ENCODE data around the gene RCE1.
A peak's percentile ranks its signal among the peaks of the same experiment; 100 is the strongest.
"Not testable (repeated sequence)": the region's sequence is repeated elsewhere in the genome, so short reads cannot be mapped to it uniquely, and the experiment has no call there.

Gene RCE1, protein sequence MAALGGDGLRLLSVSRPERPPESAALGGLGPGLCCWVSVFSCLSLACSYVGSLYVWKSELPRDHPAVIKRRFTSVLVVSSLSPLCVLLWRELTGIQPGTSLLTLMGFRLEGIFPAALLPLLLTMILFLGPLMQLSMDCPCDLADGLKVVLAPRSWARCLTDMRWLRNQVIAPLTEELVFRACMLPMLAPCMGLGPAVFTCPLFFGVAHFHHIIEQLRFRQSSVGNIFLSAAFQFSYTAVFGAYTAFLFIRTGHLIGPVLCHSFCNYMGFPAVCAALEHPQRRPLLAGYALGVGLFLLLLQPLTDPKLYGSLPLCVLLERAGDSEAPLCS

DNA sequence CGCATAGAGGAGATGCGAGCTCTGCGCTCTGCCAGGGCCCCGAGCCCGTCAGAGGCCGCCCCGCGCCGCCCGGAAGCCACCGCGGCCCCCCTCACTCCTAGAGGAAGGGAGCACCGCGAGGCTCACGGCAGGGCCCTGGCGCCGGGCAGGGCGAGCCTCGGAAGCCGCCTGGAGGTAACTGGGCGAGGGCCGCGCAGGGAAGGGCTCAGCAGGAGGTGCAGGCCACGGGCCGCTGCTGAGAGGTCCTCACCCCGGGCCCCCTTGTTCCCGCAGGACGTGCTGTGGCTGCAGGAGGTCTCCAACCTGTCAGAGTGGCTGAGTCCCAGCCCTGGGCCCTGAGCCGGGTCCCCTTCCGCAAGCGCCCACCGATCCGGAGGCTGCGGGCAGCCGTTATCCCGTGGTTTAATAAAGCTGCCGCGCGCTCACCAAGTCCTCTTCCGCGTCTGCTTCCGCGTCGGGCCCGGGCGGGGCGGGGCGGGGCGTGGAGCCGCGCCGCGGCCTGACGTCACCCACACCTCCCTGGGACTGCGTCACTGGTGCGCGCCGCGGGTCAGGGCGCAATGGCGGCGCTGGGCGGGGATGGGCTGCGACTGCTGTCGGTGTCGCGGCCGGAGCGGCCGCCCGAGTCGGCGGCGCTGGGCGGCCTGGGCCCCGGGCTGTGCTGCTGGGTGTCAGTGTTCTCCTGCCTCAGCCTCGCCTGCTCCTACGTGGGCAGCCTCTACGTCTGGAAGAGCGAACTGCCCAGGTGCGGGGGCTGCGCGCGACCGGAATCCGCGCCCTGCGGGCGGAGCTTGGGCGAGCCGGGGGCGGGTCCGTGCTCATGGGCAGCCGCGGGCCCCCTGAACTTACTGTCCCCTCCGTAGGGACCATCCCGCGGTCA lies at the start of gene RCE1:
RCE1 (plus strand) TSS at position 546 of the 880 bp plus-strand sequence; CDS start at position 561, 15 bp downstream.
- peak; percentile 35 for DNase-seq (ENCODE audit: low read depth)
- TF ChIP-seq, protein P1, sequence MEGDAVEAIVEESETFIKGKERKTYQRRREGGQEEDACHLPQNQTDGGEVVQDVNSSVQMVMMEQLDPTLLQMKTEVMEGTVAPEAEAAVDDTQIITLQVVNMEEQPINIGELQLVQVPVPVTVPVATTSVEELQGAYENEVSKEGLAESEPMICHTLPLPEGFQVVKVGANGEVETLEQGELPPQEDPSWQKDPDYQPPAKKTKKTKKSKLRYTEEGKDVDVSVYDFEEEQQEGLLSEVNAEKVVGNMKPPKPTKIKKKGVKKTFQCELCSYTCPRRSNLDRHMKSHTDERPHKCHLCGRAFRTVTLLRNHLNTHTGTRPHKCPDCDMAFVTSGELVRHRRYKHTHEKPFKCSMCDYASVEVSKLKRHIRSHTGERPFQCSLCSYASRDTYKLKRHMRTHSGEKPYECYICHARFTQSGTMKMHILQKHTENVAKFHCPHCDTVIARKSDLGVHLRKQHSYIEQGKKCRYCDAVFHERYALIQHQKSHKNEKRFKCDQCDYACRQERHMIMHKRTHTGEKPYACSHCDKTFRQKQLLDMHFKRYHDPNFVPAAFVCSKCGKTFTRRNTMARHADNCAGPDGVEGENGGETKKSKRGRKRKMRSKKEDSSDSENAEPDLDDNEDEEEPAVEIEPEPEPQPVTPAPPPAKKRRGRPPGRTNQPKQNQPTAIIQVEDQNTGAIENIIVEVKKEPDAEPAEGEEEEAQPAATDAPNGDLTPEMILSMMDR (IDR thresholded peaks at IDR 0.05; ENCODE audit: control insufficient read depth, insufficient read depth, low read depth, low read length, missing control alignments), result no peak
- H3K4me3 ChIP-seq (ENCODE audit: control insufficient read depth, low read depth, low read length), result peak within 1 kb of the TSS; percentile 98

DNA sequence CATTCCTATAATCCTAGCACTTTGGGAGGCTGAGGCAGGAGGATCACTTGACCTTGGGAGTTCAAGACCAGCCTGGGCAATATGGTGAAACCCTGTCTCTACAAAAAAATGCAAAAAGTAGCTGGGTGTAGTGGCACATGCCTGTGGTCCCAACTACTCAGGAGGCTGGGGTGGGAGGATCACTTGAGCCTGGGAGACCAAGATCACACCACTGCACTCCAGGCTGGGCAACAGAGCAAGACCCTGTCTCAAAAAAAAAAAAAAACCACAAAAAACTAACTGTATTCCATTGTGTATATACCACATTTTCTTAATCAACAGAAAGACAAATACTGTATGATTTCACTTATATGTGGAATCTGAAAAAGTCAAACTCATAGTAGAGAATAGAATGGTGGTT lies 43.4 kb upstream of the RCE1 start:
- DNase-seq (ENCODE audit: low read depth), result not testable (repeated sequence)

DNA sequence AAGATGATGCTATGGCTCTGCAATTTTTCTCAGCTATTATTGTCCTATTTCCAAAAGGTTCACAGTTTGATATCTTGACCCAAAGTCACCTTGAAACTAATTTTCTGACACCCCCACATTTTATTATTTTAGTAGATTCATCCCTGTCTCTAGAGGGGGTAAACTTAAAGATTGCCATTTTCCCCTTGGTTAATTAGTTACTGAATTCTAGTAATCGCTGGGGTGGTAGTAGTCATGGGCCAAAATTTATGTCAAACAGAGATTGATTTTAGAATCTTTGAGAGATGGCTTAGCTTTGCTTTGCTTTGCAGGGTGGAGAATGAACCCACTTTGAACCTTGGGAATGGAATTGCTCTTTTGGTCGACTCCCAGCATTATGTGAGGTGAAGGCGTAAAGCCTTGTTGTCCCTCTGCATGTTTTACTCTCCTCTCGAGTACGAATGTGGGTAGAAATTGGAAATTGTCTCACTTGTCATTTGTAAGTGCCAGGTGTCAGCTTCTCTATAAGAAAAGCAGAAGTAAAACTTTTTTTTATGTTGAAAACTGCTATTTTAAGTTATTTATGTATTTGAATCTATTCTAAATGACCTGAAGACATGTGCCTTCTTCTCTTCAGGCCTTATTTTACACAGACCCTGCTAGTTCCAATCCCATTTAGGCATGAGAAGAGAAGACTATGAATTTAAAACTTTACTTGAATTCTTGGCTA lies 42.4 kb upstream of the RCE1 start:
- TF ChIP-seq, protein P1 (IDR thresholded peaks at IDR 0.05; ENCODE audit: control insufficient read depth, insufficient read depth, low read depth, low read length, missing control alignments), result no peak

More for the DNA sequence above, 43.4 kb upstream of the RCE1 start:
- not testable (repeated sequence) for H3K4me3 ChIP-seq (ENCODE audit: control insufficient read depth, low read depth, low read length)

DNA sequence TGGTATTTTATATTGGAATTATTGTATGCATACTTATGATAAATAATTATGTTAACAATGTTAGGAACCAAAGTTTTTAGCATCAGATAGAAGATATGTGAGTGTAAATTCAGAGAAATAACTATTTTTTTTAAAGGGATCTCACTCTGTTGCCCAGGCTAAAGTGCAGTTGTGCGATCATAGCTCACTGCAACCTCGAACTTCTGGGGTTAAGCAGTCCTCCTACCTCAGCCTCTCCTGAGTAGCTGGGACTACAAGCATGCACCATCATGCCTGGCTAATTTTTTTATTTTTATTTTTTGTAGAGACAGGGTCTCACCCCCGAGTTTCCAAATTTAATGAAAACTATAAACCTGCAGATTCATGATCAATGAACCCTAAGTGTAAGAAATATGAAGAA lies 33.6 kb upstream of the RCE1 start:
- TF ChIP-seq, protein P1 (IDR thresholded peaks at IDR 0.05; ENCODE audit: control insufficient read depth, insufficient read depth, low read depth, low read length, missing control alignments), result no peak
- H3K4me3 ChIP-seq (ENCODE audit: control insufficient read depth, low read depth, low read length), result no peak overlapping the region
- no peak for DNase-seq (ENCODE audit: low read depth)

More for the DNA sequence above, 42.4 kb upstream of the RCE1 start:
- H3K4me3 ChIP-seq (ENCODE audit: control insufficient read depth, low read depth, low read length), result no peak overlapping the region
- no peak for DNase-seq (ENCODE audit: low read depth)

DNA sequence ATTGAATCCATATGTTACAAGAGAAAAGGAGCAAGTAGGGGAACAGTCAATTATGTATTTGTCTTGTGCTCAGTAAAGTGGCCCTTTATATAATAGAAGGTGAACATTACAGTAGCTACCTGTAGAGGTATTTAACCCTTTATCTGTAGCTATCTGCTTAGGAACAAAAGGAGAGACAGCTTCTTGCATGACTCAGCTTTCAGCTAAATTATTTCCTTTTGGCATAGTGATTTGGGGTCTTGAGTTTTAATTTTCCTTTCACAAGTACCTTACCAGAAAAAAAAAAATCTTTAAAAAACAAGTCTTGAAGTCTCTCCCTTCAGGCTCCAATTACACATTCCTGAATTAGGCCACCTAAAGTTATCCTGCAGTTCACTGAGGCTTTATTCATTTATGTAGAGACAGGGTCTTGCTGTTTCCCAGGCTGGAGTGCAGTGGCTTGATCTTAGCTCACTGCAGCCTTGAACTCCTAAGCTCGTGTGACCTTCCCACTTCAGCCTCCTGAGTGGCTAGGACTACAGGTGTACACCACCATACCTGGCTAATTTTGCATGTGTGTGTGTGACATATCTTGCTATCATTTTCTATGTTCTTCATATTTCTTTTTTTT lies 32.6 kb upstream of the RCE1 start:
- no peak overlapping the region for H3K4me3 ChIP-seq (ENCODE audit: control insufficient read depth, low read depth, low read length)
- DNase-seq (ENCODE audit: low read depth), result no peak
- TF ChIP-seq, protein P1 (IDR thresholded peaks at IDR 0.05; ENCODE audit: control insufficient read depth, insufficient read depth, low read depth, low read length, missing control alignments), result no peak

DNA sequence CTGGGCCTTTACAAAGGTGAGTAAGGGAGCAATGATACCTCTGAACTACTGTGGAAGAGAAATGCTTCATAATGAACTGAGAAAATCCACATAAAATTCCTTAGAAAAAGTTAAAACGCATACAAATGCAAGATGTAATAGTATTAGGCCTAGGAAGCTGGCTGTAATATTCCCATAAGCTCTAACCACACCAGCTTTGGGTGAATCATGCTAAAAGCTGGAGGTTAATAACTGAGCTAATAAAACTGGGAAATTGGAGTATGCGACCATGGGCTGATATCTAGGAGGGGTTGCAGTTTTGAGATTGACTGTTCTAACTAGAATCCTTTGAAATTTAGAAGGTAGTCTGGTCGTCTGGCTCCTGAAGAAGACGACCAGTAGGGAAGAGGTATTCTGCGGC lies 28.6 kb upstream of the RCE1 start:
- DNase-seq (ENCODE audit: low read depth), result no peak
- TF ChIP-seq, protein P1 (IDR thresholded peaks at IDR 0.05; ENCODE audit: control insufficient read depth, insufficient read depth, low read depth, low read length, missing control alignments), result no peak
- no peak overlapping the region for H3K4me3 ChIP-seq (ENCODE audit: control insufficient read depth, low read depth, low read length)
